NCI-H526 (cell line): ENCODE data around the gene PACC1.

Experiments used
- DNase-seq, 2 experiments: peaks; one replicate each; lab custom pipeline; 2025; lab: John Stamatoyannopoulos, UW

Gene PACC1

GRCh38 chr1:212437179-212437798 is 22.6 kb upstream of the PACC1 start:
- DNase-seq, result no peak

- DNase-seq, result no peak
Observed at GRCh38 chr1:212434992-212435391, 20.3 kb upstream of the PACC1 start.

GRCh38 chr1:212433577-212434462 is 19.1 kb upstream of the PACC1 start:
- DNase-seq, result no peak

GRCh38 chr1:212432661-212433576 is 18.2 kb upstream of the PACC1 start, which contains the start of gene NENF:
TSS of gene NENF (plus strand) at chr1:212432920. CDS start at chr1:212432944, 24 bp downstream.
- DNase-seq, result peak; percentile 5 to 85

GRCh38 chr1:212432272-212432660 is 17.6 kb upstream of the PACC1 start:
- DNase-seq, result no peak

GRCh38 chr1:212431644-212432043 is 17.0 kb upstream of the PACC1 start:
- peak; percentile 5 to 55 for DNase-seq

- DNase-seq, result no peak
Observed at GRCh38 chr1:212430955-212431394, 16.3 kb upstream of the PACC1 start.

GRCh38 chr1:212430416-212430815 is 15.7 kb upstream of the PACC1 start:
- no peak for DNase-seq

GRCh38 chr1:212428496-212428895 is 13.8 kb upstream of the PACC1 start:
- DNase-seq, result no peak

GRCh38 chr1:212423879-212424278 is 9.2 kb upstream of the PACC1 start:
- DNase-seq, result no peak

GRCh38 chr1:212421165-212421564 is 6.5 kb upstream of the PACC1 start:
- DNase-seq, result no peak

- no peak for DNase-seq
Observed at GRCh38 chr1:212415107-212415841, 588 bp upstream of the PACC1 start.

GRCh38 chr1:212413902-212414327 is 771 bp downstream of the PACC1 start:
- no peak for DNase-seq

GRCh38 chr1:212412374-212412773 is 2.3 kb downstream of the PACC1 start:
- no peak for DNase-seq

- no peak for DNase-seq
Observed at GRCh38 chr1:212410231-212410820, 4.4 kb downstream of the PACC1 start.

- no peak for DNase-seq
Observed at GRCh38 chr1:212402666-212403321, 11.9 kb downstream of the PACC1 start.

- no peak for DNase-seq
Observed at GRCh38 chr1:212401838-212402582, 12.7 kb downstream of the PACC1 start.

GRCh38 chr1:212401042-212401441 is 13.6 kb downstream of the PACC1 start:
- DNase-seq, result no peak

GRCh38 chr1:212397171-212397570 is 17.5 kb downstream of the PACC1 start:
- DNase-seq, result no peak

GRCh38 chr1:212396638-212397037 is 18.0 kb downstream of the PACC1 start:
- DNase-seq, result no peak
